Activated CD8-positive, alpha-beta T cell treated with anti-CD3 and anti-CD28 coated beads for 36 hours (primary cell): ENCODE data around the gene ARPIN. TPM values are rescaled to one million over a fixed set of nuclear protein-coding genes. Genes with fewer than 3 reads are reported as not detected.

Experiments used
- ATAC-seq: fragments of 200-7000 bp; cut with Tn5 transposase; one replicate; pipeline ENCODE4 v1.10.0; 2021; ENCODE audit warnings: mild to moderate bottlenecking, moderate library complexity
- CTCF ChIA-PET: fragments of 350-600 bp; sonication (Branson Sonifier 250); formaldehyde crosslinking; loops from one replicate; lab custom pipeline; 2021; ENCODE audit warnings: antibody characterized with exemption; lab: Charles Lee
- POLR2A ChIA-PET: fragments of 350-600 bp; sonication (Branson Sonifier 250); formaldehyde crosslinking; loops from one replicate; lab custom pipeline; 2021; ENCODE audit warnings: antibody characterized with exemption; lab: Charles Lee
- DNase-seq: peaks from one replicate; pipeline ENCODE4 v3.0.0-alpha.2; 2020
- H3K27ac Mint-ChIP-seq: one replicate; pipeline ENCODE4 v1.8.0; 2021; ENCODE audit warnings: mild to moderate bottlenecking, mixed read lengths
- H3K27me3 Mint-ChIP-seq: one replicate; pipeline ENCODE4 v1.8.0; 2021; ENCODE audit warnings: mixed read lengths
- H3K36me3 Mint-ChIP-seq: one replicate; pipeline ENCODE4 v1.8.0; 2021; ENCODE audit warnings: low read depth, mixed read lengths
- H3K4me1 Mint-ChIP-seq: one replicate; pipeline ENCODE4 v1.8.0; 2021; ENCODE audit warnings: low read depth, mixed read lengths
- H3K4me3 Mint-ChIP-seq: one replicate; pipeline ENCODE4 v1.8.0; 2021; ENCODE audit warnings: mild to moderate bottlenecking, moderate library complexity, mixed read lengths
- H3K9me3 Mint-ChIP-seq: one replicate; pipeline ENCODE4 v1.8.0; 2021; ENCODE audit warnings: mixed read lengths
- CTCF ChIP-seq: fragments of 200-600 bp; IDR thresholded peaks from one replicate; pipeline ENCODE4 v1.8.0; 2022; ENCODE audit warnings: antibody characterized with exemption, mild to moderate bottlenecking
- intact Hi-C: fragments of 100-400 bp; cut with micrococcal nuclease; formaldehyde crosslinking; loops from one replicate; pipeline ENCODE4 v1.10.0; 2022
- total RNA-seq, 2 experiments: library from RNA; stranded (reverse); gene quantifications; one replicate each; pipeline ENCODE4 v1.2.3, GENCODE V29; 2021

The ARPIN gene
- total RNA-seq, 2 experiments from 2014 or later = not detected

DNA sequence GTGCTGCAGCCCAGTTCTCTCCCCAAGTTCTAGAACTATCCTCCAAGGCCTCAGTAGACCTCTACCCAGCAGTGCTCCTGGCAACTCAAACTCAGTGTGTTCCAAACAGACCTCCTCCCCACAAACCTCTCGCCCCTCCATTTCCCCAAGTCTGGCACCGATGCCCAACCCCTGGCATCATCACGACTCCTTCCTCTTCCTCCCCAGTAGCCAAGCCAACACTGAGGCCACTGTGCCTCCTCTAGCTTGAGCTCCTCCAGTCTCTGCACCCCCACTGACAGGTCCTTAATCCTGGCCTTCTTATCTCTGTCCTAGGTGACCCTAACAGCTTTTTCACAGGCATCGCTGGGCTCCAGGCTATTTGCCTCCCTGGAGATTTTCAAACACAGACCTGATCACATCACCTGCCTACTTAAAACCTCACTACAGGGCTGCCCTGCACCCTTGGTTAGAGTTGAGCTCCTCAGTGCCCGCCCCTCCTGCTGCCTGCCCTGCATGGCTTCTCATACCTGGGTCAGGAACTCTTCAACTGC, 6.8 kb downstream of the ARPIN start:
- no peak for TF ChIP-seq CTCF
- no peak overlapping the region for H3K27ac Mint-ChIP-seq
- no peak for ATAC-seq
- POLR2A ChIA-PET = interaction anchor here (0.6 to 3.0 kb wide), 2 partner anchors 12 to 603 kb away, joined by 3 to 12 read pairs; partner anchors contain the start of gene AP3S2
- H3K4me1 Mint-ChIP-seq = peaks cover 4% of the 10 kb centered on the region
- no peaks in the 10 kb centered on the region for H3K36me3 Mint-ChIP-seq
- H3K4me3 Mint-ChIP-seq = no peak overlapping the region
- intact Hi-C loops = no loop called here
- CTCF ChIA-PET = interaction anchor here (0.6 to 1.5 kb wide), 2 partner anchors 10 to 165 kb away, joined by 3 read pairs; no protein-coding TSS in a partner anchor
- H3K9me3 Mint-ChIP-seq = no peaks in the 10 kb centered on the region
- no peak for DNase-seq
- H3K27me3 Mint-ChIP-seq = peaks cover 8% of the 10 kb centered on the region

DNA sequence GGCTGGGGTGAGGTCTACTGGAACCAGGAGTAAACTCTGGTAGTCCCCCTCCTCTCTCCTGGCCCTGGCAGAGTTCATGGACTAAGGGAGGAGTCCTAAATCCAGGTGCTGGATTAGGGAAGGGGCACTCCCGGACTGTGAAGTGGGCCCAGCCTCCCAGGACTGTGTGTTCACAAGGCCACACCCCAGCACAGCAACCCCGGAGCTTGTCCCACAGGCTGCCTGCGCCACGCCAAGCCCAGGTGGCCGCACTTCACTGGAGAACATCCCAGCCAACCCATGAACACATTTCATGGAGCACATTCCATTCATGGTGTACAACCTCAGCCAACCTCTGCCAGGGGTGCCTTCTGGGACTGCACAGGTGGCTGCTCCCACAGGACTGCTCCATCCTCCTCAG, 8.2 kb downstream of the ARPIN start:
- H3K4me3 Mint-ChIP-seq = no peak overlapping the region
- peaks cover 3% of the 10 kb centered on the region for H3K27me3 Mint-ChIP-seq
- no peak for ATAC-seq
- ChIA-PET CTCF (no interaction called here), POLR2A (interaction anchor here (3.0 kb wide), 1 partner anchor 10 kb away, joined by 12 read pairs; the partner anchor contains the start of gene AP3S2)
- peaks cover 4% of the 10 kb centered on the region for H3K4me1 Mint-ChIP-seq
- intact Hi-C loops = no loop called here
- no peaks in the 10 kb centered on the region for H3K9me3 Mint-ChIP-seq
- H3K36me3 Mint-ChIP-seq = no peaks in the 10 kb centered on the region
- no peak for DNase-seq
- no peak for TF ChIP-seq CTCF
- no peak overlapping the region for H3K27ac Mint-ChIP-seq

DNA sequence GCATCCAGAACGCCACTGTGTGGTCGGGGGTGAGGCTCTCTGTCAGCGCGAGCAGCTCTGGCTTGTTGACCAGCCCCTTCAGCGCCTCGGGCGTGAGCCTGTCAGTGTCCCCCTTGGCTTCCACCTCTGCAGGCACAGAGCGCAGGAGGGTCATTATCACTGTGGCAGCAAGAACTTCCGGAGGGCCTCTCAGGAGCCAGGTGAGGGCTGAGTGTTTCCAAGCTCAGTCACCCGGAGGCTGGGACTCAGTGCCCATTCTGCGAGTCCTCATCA, 9.0 kb downstream of the ARPIN start:
- H3K27me3 Mint-ChIP-seq = peaks cover 1% of the 10 kb centered on the region
- no peak for TF ChIP-seq CTCF
- no peak for ATAC-seq
- intact Hi-C loops = no loop called here
- no peaks in the 10 kb centered on the region for H3K9me3 Mint-ChIP-seq
- no peak overlapping the region for H3K27ac Mint-ChIP-seq
- POLR2A ChIA-PET = interaction anchor here (3.0 kb wide), 1 partner anchor 9 kb away, joined by 12 read pairs; the partner anchor contains the start of gene AP3S2
- peaks cover 4% of the 10 kb centered on the region for H3K4me1 Mint-ChIP-seq
- no peak for DNase-seq
- H3K4me3 Mint-ChIP-seq = no peak overlapping the region
- H3K36me3 Mint-ChIP-seq = no peaks in the 10 kb centered on the region
- CTCF ChIA-PET = interaction anchor here (1.6 kb wide), 1 partner anchor 143 kb away, joined by 4 read pairs; no protein-coding TSS in a partner anchor

DNA sequence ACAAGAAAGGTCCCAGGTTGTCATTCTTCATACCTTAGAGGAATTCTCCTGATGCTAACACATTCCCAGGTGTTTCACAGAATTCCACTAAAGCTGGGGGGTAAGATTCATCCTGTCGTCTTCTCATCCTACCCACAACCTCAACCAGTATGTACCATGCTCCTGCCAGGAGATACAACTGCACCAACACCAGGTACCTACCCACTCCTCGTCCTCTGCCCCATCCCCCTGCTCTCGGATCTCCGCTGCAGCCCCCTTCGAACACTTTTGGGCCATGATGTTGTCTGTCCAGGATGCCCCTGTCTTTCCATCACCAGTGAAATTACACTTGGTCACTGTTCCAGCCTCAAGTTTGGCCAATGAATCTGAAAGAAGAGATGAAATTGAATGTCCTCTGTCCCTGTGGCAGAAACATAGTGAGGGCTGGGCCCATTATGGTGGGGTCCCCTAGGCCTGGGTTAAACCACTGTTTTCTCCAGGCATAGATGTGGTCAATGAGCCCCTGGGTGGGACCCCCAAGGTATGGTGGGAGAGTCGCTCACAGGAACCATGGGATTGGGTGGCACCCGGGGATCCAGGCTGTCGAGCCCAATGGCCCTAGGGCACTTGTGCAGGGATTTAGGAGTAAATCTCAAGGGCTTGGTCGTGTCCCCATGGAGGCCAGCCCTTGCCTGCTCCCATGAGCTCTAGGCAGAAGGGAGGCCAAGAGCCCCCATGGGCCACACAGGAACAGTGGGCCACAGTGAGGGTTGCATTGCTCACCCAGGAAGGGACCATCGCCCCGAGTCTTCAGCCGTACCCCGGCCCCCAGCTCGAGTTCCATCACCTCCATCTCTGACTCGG, 9.5 kb downstream of the ARPIN start:
- Mint-ChIP-seq H3K27me3 (peaks cover 1% of the 10 kb centered on the region), H3K4me1 (peaks cover 3% of the 10 kb centered on the region), H3K27ac (no peak overlapping the region), H3K4me3 (no peak overlapping the region), H3K36me3 (no peaks in the 10 kb centered on the region), H3K9me3 (no peaks in the 10 kb centered on the region)
- no peak for ATAC-seq
- no peak for DNase-seq
- no peak for TF ChIP-seq CTCF
- ChIA-PET CTCF (interaction anchor here (1.6 kb wide), 1 partner anchor 143 kb away, joined by 4 read pairs; no protein-coding TSS in a partner anchor), POLR2A (interaction anchor here (0.6 to 3.0 kb wide), 2 partner anchors 9 to 166 kb away, joined by 4 to 12 read pairs; partner anchors contain the start of gene AP3S2)
- intact Hi-C loops = no loop called here

GRCh38 chr15:89900849-89901248, 11.9 kb downstream of the ARPIN start:
- ATAC-seq (no peak), DNase-seq (no peak)
- TF ChIP-seq CTCF = no peak
- ChIA-PET POLR2A (no interaction called here), CTCF (interaction anchor here (1.0 to 1.2 kb wide), 3 partner anchors 10 to 71 kb away, joined by 3 read pairs; no protein-coding TSS in a partner anchor)
- no peaks in the 10 kb centered on the region for H3K27me3 Mint-ChIP-seq
- H3K36me3 Mint-ChIP-seq = no peaks in the 10 kb centered on the region
- H3K27ac Mint-ChIP-seq = no peak overlapping the region
- H3K4me3 Mint-ChIP-seq = no peak overlapping the region
- H3K9me3 Mint-ChIP-seq = no peaks in the 10 kb centered on the region
- no peaks in the 10 kb centered on the region for H3K4me1 Mint-ChIP-seq
- intact Hi-C loops = no loop called here
